GM12875 (cell line): ENCODE data around the gene P2RX3.
"Not testable (repeated sequence)": the region's sequence is repeated elsewhere in the genome, so short reads cannot be mapped to it uniquely, and the experiment has no call there.

Experiments
- H3K4me3 ChIP-seq: one replicate; pipeline ENCODE4 v1.5.1; 2011; ENCODE audit warnings: low read depth, low read length, control low read depth
- TF ChIP-seq, protein P1 (sequence below): IDR thresholded peaks from 2 replicates; pipeline ENCODE4 v1.5.1; 2011; ENCODE audit warnings: low read depth, mild to moderate bottlenecking, control low read depth, inconsistent platforms, low read length, moderate library complexity, borderline replicate concordance; ENCODE audit not compliant: insufficient read depth

P2RX3 gene

DNA sequence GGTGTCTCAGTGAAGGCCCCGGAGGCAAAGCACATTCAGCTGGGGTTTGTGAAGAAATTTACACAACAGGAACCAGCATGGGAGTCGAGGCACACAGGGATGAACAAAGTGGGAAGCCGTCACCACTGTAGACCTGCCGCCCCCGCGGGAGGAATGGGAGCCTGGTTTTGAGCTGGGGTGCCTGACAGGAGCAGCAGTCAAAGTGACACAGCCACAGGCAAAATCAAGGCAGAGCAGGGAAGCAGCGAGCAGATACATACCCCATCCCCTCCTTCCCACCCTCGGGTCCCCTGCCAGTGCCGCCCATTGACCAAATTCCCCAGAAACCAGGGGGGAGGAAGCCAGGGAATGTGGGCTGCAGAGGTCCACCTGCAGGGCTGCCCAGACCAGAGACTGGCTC is 20.8 kb downstream of the P2RX3 start:
- TF ChIP-seq, protein P1, sequence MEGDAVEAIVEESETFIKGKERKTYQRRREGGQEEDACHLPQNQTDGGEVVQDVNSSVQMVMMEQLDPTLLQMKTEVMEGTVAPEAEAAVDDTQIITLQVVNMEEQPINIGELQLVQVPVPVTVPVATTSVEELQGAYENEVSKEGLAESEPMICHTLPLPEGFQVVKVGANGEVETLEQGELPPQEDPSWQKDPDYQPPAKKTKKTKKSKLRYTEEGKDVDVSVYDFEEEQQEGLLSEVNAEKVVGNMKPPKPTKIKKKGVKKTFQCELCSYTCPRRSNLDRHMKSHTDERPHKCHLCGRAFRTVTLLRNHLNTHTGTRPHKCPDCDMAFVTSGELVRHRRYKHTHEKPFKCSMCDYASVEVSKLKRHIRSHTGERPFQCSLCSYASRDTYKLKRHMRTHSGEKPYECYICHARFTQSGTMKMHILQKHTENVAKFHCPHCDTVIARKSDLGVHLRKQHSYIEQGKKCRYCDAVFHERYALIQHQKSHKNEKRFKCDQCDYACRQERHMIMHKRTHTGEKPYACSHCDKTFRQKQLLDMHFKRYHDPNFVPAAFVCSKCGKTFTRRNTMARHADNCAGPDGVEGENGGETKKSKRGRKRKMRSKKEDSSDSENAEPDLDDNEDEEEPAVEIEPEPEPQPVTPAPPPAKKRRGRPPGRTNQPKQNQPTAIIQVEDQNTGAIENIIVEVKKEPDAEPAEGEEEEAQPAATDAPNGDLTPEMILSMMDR = no peak
- H3K4me3 ChIP-seq = no peak overlapping the region

DNA sequence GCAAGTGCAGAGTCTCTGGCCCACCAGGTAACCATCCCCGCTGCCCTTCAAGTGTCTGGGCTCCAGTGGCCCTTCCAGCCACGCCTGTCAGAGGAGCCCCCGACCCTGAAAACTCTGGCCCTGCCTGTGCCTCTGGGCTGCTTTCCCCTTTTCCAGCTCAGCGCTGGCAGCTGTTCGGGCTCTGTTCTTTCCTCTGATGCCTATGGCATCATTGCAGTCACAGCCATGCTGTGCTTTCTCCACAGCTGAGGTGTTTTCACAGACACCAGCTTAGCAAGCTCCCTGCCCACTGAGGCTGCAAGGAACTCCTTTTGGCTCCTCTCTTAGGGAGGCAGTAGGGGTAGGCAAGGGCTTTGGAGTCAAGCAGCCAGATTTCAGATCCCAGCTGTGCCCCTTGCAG is 21.2 kb downstream of the P2RX3 start:
- no peak overlapping the region for H3K4me3 ChIP-seq
- TF ChIP-seq, protein P1 = no peak

DNA sequence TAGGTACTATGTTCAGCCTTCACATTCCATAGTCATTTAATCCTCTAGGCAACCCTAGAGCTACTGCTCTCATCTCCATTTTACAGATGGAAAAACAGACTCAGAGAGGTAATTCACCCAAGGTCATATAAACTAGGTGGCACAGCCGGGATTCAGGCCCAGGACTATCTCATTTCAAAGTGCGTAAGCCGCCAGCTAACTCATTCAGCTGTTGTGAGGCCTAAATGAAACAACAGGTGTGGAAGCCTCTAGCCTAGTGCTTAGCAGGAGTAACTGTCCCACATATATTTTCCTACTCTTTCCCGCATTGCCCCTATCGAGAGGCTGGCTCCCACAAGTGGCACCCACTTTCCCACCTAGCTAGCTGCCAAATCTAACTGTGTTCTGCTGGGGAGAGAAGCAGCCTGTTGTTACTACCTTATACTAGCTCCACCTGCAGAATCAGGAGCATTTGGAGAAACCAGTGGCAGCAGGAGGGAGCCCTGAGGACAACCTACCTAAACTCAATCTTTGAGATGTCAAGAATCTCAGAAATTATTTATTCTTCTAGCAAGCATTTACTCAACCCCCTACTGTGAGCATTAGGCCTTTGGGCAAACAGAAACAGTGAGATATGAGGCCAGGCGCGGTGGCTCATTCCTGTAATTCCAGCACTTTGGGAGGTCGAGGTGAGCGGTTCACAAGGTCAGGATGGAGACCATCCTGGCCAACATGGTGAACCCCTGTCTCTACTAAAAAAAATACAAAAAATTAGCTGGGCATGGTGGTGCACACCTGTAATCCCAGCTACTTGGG is 21.9 kb downstream of the P2RX3 start:
- H3K4me3 ChIP-seq = no peak overlapping the region
- TF ChIP-seq, protein P1 = no peak

DNA sequence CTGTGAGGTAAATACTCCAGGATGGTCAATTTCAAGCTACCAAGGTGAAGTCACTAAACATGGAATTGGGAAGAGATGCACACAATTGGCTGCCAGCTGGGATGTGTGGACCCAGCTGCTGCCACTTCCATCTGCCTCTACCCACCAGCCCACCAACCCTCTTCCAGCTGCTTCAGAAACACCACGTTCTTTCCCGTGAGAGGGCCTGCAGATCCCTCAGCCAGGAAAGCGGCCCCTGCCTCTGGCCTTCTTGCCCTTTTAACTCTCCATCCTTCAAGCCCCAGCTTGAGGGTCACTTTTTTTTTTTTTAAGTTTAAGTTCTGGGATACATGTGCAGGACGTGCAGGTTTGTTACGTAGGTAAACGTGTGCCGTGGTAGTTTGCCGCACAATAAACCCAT is 22.8 kb downstream of the P2RX3 start:
- TF ChIP-seq, protein P1 = no peak
- no peak overlapping the region for H3K4me3 ChIP-seq

DNA sequence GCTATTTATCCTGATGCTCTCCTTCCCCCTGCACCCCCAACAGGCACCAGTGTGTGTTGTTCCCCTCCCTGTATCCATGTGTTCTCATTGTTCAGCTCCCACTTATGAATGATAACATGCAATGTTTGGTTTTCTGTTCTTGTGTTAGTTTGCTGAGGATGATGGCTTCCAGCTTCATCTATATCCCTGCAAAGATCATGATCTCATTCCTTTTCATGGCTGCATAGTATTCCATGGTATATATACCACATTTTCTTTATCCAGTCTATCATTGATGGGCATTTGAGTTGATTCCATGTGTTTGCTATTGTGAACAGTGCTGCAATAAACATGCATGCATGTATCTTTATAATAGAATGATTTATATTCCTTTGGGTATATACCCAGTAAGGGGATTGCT is 23.3 kb downstream of the P2RX3 start:
- not testable (repeated sequence) for H3K4me3 ChIP-seq

DNA sequence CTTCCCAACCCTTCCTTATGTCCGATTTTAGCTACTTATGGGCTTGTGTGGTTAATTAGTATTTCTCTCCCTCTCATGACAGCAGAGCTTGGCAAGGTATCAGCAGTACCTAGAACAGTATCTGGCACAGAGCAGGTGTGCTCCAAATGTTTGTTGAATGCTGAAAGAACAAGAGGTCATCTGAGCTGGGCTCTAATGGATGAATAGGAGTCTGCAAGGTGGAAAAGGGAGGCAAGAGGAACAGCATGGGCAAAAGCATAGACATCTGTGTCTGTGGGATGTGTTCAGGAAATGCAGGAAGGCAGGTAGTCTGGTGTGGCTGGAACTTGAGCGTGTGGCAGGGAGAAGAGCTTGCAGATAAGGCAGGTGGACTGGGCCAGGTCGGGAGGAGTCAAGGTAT is 23.8 kb downstream of the P2RX3 start:
- no peak overlapping the region for H3K4me3 ChIP-seq

DNA sequence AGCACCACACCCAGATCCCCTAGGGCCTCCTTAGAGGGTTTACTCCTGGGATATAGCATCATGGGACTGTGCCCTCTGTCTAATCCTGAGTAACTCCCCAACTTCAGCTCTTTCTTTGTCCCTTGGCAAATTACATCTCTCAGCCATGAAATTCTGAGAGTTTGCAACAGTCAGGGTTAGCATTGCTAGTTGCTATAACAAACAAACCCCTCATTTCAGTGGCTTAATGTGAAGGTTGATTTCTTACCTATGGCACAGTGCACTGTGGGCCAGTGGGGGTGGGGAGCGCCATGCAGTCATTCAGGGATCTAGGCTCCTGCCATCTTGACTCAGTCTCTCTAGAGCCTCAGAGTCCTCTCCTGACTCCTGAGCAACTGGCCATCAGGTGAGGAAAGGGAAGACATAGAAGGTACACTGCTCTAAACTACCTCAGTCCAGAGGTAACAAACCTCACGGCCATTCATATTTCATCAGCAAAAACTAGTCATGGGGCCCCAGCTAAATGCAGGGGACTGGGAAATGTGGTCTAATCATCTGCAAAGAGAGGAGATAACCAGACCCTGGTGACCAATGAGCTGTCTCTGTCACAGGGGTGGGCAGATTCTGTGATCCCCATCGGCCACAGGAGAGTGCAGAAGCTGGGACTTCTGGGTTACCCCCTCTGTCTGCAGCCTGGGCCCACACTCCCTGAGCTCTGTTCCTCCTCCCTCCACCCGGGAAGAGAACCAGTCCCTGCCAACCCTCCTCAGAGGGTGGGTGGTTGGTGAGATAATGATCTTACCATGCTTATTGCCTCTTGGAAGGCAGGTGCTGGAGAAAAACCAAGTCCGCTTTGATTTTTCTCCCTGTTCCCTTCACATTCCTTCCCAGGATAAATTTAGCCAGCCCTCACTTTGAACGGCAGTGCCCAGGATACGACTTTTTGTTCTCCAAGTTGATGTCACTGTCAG is 25.3 kb downstream of the P2RX3 start:
- H3K4me3 ChIP-seq = no peak overlapping the region
- TF ChIP-seq, protein P1 = no peak

More for the DNA sequence above, 23.8 kb downstream of the P2RX3 start:
- TF ChIP-seq, protein P1 = no peak
